ENCODE data around the gene ST3GAL3. TPM values are rescaled to one million over a fixed set of nuclear protein-coding genes. Genes with fewer than 3 reads are reported as not detected.
"Not testable (repeated sequence)": the region's sequence is repeated elsewhere in the genome, so short reads cannot be mapped to it uniquely, and the experiment has no call there.

ST3GAL3 gene
- total and polyA plus RNA-seq, 2 donors (not counting 1 experiment from before 2014, with no cell fraction given): 13.7 to 16.3 TPM

- no peak for DNase-seq (ENCODE audit: low read depth in 2 of 2)
- no peak overlapping the region for H3K9ac ChIP-seq (ENCODE audit: insufficient read depth, low read length)
- no peak overlapping the region for H3K4me3 ChIP-seq (replicated peaks in 1 of 4; ENCODE audit: control extremely low read depth in 1 of 4, insufficient read depth in 1 of 4, low read depth in 3 of 4, low read length in 4 of 4)
- no peaks in the 10 kb centered on the region for H3K79me2 ChIP-seq (ENCODE audit: control insufficient read depth, insufficient read depth, low read length)
- H2AFZ ChIP-seq (ENCODE audit: low read length): no peak overlapping the region
- no peaks in the 10 kb centered on the region for H3K9me3 ChIP-seq (ENCODE audit: control insufficient read depth, insufficient read depth, low read depth, low read length)
- H3K4me2 ChIP-seq (ENCODE audit: extremely low read depth, insufficient read depth, low read length): no peak overlapping the region
- H3K27me3 ChIP-seq (ENCODE audit: control insufficient read depth, insufficient read depth, low read length): no peaks in the 10 kb centered on the region
- H4K20me1 ChIP-seq (ENCODE audit: control insufficient read depth, extremely low read depth, insufficient read depth, low read length): no peaks in the 10 kb centered on the region
- TF ChIP-seq EZH2 (IDR thresholded peaks at IDR 0.05; ENCODE audit: low read length, missing control alignments) (no peak), CTCF (conservative IDR thresholded peaks at IDR 0.05 in 1 of 2, IDR thresholded peaks at IDR 0.05 in 1 of 2; ENCODE audit: low read depth in 1 of 2, low read length in 2 of 2) (no peak)
- H3K27ac ChIP-seq (ENCODE audit: insufficient read depth, low read length): no peak overlapping the region
- H3K36me3 ChIP-seq (ENCODE audit: control insufficient read depth, insufficient read depth, low read length): no peaks in the 10 kb centered on the region
- H3K4me1 ChIP-seq (ENCODE audit: control insufficient read depth, extremely low read depth, insufficient read depth, low read length): peaks cover 25% of the 10 kb centered on the region
These were observed 124.5 kb downstream of the ST3GAL3 start for GRCh38 chr1:43831851-43832250.

GRCh38 chr1:43832255-43832654 is 124.9 kb downstream of the ST3GAL3 start:
- no peaks in the 10 kb centered on the region for H3K9me3 ChIP-seq (ENCODE audit: control insufficient read depth, insufficient read depth, low read depth, low read length)
- H3K4me2 ChIP-seq (ENCODE audit: extremely low read depth, insufficient read depth, low read length): no peak overlapping the region
- peaks cover 25% of the 10 kb centered on the region for H3K4me1 ChIP-seq (ENCODE audit: control insufficient read depth, extremely low read depth, insufficient read depth, low read length)
- no peak overlapping the region for H3K4me3 ChIP-seq (replicated peaks in 1 of 4; ENCODE audit: control extremely low read depth in 1 of 4, insufficient read depth in 1 of 4, low read depth in 3 of 4, low read length in 4 of 4)
- no peaks in the 10 kb centered on the region for H3K27me3 ChIP-seq (ENCODE audit: control insufficient read depth, insufficient read depth, low read length)
- no peaks in the 10 kb centered on the region for H4K20me1 ChIP-seq (ENCODE audit: control insufficient read depth, extremely low read depth, insufficient read depth, low read length)
- H3K36me3 ChIP-seq (ENCODE audit: control insufficient read depth, insufficient read depth, low read length): no peaks in the 10 kb centered on the region
- H3K27ac ChIP-seq (ENCODE audit: insufficient read depth, low read length): no peak overlapping the region
- H3K9ac ChIP-seq (ENCODE audit: insufficient read depth, low read length): no peak overlapping the region
- no peak for DNase-seq (ENCODE audit: low read depth in 2 of 2)
- H2AFZ ChIP-seq (ENCODE audit: low read length): no peak overlapping the region
- TF ChIP-seq EZH2 (IDR thresholded peaks at IDR 0.05; ENCODE audit: low read length, missing control alignments): no peak
- TF ChIP-seq CTCF (conservative IDR thresholded peaks at IDR 0.05 in 1 of 2, IDR thresholded peaks at IDR 0.05 in 1 of 2; ENCODE audit: low read depth in 1 of 2, low read length in 2 of 2): no peak
- H3K79me2 ChIP-seq (ENCODE audit: control insufficient read depth, insufficient read depth, low read length): no peaks in the 10 kb centered on the region

GRCh38 chr1:43832998-43833397 is 125.7 kb downstream of the ST3GAL3 start:
- Histone ChIP-seq H3K4me1 (ENCODE audit: control insufficient read depth, extremely low read depth, insufficient read depth, low read length) (peaks cover 25% of the 10 kb centered on the region), H3K9ac (ENCODE audit: insufficient read depth, low read length) (no peak overlapping the region), H2AFZ (ENCODE audit: low read length) (no peak overlapping the region), H3K9me3 (ENCODE audit: control insufficient read depth, insufficient read depth, low read depth, low read length) (no peaks in the 10 kb centered on the region), H3K4me2 (ENCODE audit: extremely low read depth, insufficient read depth, low read length) (no peak overlapping the region), H3K27ac (ENCODE audit: insufficient read depth, low read length) (no peak overlapping the region), H3K27me3 (ENCODE audit: control insufficient read depth, insufficient read depth, low read length) (no peaks in the 10 kb centered on the region), H3K36me3 (ENCODE audit: control insufficient read depth, insufficient read depth, low read length) (no peaks in the 10 kb centered on the region), H3K4me3 (replicated peaks in 1 of 4; ENCODE audit: control extremely low read depth in 1 of 4, insufficient read depth in 1 of 4, low read depth in 3 of 4, low read length in 4 of 4) (no peak overlapping the region), H3K79me2 (ENCODE audit: control insufficient read depth, insufficient read depth, low read length) (no peaks in the 10 kb centered on the region), H4K20me1 (ENCODE audit: control insufficient read depth, extremely low read depth, insufficient read depth, low read length) (no peaks in the 10 kb centered on the region)
- TF ChIP-seq EZH2 (IDR thresholded peaks at IDR 0.05; ENCODE audit: low read length, missing control alignments) (no peak), CTCF (conservative IDR thresholded peaks at IDR 0.05 in 1 of 2, IDR thresholded peaks at IDR 0.05 in 1 of 2; ENCODE audit: low read depth in 1 of 2, low read length in 2 of 2) (no peak)
- no peak for DNase-seq (ENCODE audit: low read depth in 2 of 2)

GRCh38 chr1:43833902-43834279 is 126.6 kb downstream of the ST3GAL3 start:
- not testable (repeated sequence) for DNase-seq (ENCODE audit: low read depth in 2 of 2); H3K36me3 ChIP-seq (ENCODE audit: control insufficient read depth, insufficient read depth, low read length); H2AFZ ChIP-seq (ENCODE audit: low read length); H3K79me2 ChIP-seq (ENCODE audit: control insufficient read depth, insufficient read depth, low read length); H3K4me3 ChIP-seq (replicated peaks in 1 of 4; ENCODE audit: control extremely low read depth in 1 of 4, insufficient read depth in 1 of 4, low read depth in 3 of 4, low read length in 4 of 4); H4K20me1 ChIP-seq (ENCODE audit: control insufficient read depth, extremely low read depth, insufficient read depth, low read length); H3K4me2 ChIP-seq (ENCODE audit: extremely low read depth, insufficient read depth, low read length); H3K27me3 ChIP-seq (ENCODE audit: control insufficient read depth, insufficient read depth, low read length); H3K9me3 ChIP-seq (ENCODE audit: control insufficient read depth, insufficient read depth, low read depth, low read length); H3K27ac ChIP-seq (ENCODE audit: insufficient read depth, low read length); H3K9ac ChIP-seq (ENCODE audit: insufficient read depth, low read length)
- peaks cover 25% of the 10 kb centered on the region for H3K4me1 ChIP-seq (ENCODE audit: control insufficient read depth, extremely low read depth, insufficient read depth, low read length)
